GM13976 (cell line): ENCODE data around the gene ASB16.

Source experiments
- DNase-seq: peaks from one replicate; pipeline ENCODE4 v3.0.0; 2012; ENCODE audit warnings: low spot score
- CTCF ChIP-seq: IDR thresholded peaks from 2 replicates; pipeline ENCODE4 v1.5.1; 2012; ENCODE audit warnings: borderline replicate concordance, mild to moderate bottlenecking; ENCODE audit not compliant: insufficient read depth; ENCODE audit errors: extremely low read depth, missing control alignments, control extremely low read depth
- in situ Hi-C: fragments of 300-500 bp; cut with MboI; formaldehyde crosslinking; loops from one replicate; pipeline ENCODE4 v1.12.0; 2022; ENCODE audit warnings: low sequenced_read_pairs, mixed read lengths, inconsistent platforms; ENCODE audit not compliant: unreplicated experiment

Gene ASB16

GRCh38 chr17:44183024-44183423 lies 12.5 kb downstream of the ASB16 start:
- no peak for DNase-seq

GRCh38 chr17:44184212-44184810 lies 13.8 kb downstream of the ASB16 start:
- TF ChIP-seq CTCF = no peak
- no peak for DNase-seq
- in situ Hi-C loops = no loop called here

More at GRCh38 chr17:44183024-44183423, 12.5 kb downstream of the ASB16 start:
- in situ Hi-C loops = no loop called here
- no peak for TF ChIP-seq CTCF

DNA sequence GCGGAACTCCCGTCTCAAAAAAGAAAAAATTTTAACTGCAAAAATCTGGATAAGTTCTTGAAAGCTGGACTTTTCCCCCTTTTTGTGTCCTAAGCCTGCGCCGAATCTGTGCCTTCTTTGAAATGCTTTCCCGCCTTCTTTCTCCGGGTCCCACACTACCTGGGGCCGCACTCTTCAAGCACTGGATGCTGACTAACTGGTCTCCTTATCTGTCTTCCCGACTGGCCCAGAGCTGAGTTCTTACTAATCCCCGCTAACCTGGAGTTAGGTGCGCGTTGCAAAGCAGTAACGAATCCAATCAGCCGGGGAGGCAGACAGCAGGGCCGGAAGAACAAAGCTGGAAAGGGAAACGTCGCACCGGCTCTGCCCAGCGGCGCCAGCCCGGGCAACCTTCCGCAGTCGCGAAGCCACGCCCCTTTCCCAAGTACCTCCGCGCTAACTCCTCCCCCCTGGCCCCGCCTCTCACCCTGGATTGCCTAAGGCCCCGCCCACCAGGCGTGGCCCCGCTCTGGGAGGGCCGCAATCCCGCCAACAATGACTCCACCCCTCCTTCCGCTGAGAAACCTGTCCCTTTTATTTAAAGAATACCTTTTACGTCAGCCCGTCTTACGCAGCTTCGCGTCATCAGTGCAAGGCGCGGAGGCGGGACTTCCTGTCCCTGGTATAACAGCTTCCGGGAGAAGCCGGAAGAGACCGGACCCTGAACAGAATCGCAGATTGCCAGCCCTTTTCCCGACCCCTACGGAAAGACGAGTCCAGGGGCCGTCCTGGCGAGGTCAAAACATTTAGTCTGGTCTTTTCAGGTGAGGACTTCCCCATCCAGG lies 16.0 kb downstream of the ASB16 start, which contains the start of gene TMUB2:
TMUB2 (plus strand) TSS at position 666 of the 824 bp plus-strand sequence. CDS start 737 bp downstream, outside the sequence.
- peak; percentile 100 for DNase-seq
- in situ Hi-C loops = no loop called here
- no peak for TF ChIP-seq CTCF

DNA sequence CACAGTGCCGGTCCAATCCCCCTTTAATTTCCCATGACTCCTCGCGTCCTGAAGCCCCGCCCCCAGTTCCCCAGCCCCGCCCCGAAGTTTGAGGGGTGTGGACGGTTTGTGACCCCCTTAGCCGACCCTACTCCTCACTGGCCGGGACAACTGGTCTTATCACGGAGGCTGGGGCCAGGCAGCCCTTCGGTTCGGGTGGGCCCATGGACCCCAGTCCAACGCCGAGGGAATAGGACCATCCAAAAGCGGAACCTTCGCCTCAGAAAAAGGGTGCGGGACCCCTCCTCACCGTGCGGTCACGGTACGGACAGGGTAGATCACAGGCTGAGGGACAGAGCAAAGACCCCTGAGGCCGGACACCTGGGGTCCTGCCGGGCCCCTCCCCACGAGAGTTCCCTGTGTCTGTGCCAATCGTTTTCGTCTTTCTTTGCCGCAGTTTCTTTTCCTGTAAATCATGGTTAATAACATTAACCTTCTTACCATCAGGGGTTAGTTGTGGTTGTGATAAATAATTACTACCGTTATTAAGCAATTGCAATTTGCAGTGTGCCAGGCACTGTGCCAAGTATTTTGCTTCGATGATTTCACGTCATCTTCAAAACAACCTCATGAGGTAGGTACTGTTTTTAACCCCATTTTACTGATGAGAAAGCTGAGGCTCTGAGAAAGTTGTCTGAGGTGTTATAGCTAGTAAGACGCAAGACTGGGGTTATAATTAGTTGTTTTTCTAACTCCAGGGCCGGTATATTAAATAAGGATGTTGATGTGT lies 16.8 kb downstream of the ASB16 start:
- in situ Hi-C loops = no loop called here
- TF ChIP-seq CTCF = no peak
- no peak for DNase-seq

DNA sequence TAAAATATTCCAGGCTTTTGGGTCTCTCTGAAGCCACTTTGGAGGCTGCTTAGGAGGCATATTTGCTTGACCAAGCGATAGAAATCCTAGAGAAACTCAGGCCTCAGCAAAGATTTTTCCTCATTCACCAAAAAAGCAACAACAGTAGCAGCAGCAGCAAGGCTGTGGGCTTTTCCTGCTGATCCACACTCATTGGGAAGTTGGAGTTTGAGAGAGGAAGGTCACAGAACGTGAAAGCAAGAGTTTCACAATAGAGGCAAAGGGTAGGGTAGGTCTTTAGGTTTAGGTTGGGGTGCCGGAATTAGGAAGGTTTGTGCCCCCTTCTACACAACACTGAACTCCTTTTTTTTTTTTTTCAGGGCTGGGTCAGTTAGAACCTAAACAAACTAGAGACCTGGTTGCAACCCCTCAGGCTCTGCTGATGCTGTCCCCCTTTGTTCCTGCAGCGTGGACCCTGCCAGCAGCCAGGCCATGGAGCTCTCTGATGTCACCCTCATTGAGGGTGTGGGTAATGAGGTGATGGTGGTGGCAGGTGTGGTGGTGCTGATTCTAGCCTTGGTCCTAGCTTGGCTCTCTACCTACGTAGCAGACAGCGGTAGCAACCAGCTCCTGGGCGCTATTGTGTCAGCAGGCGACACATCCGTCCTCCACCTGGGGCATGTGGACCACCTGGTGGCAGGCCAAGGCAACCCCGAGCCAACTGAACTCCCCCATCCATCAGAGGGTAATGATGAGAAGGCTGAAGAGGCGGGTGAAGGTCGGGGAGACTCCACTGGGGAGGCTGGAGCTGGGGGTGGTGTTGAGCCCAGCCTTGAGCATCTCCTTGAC lies 18.3 kb downstream of the ASB16 start:
- in situ Hi-C loops = no loop called here
- no peak for DNase-seq
- no peak for TF ChIP-seq CTCF

DNA sequence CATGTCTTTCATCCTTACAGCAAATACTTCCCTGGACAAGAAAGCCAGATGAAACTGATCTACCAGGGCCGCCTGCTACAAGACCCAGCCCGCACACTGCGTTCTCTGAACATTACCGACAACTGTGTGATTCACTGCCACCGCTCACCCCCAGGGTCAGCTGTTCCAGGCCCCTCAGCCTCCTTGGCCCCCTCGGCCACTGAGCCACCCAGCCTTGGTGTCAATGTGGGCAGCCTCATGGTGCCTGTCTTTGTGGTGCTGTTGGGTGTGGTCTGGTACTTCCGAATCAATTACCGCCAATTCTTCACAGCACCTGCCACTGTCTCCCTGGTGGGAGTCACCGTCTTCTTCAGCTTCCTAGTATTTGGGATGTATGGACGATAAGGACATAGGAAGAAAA lies 20.0 kb downstream of the ASB16 start:
- no peak for DNase-seq
- in situ Hi-C loops = no loop called here
- no peak for TF ChIP-seq CTCF
